Dermis blood vessel endothelial cell (primary cell): ENCODE measurements around the gene MCHR1. TPM values are rescaled to one million over a fixed set of nuclear protein-coding genes. Genes with fewer than 3 reads are reported as not detected.
A peak's percentile ranks its signal among the peaks of the same experiment; 100 is the strongest.
"Not testable (repeated sequence)": the region's sequence is repeated elsewhere in the genome, so short reads cannot be mapped to it uniquely, and the experiment has no call there.

Experiments
- DNase-seq: peaks from one replicate; pipeline ENCODE4 v3.0.0; 2010
- total RNA-seq: library from RNA; depleted of rRNA; stranded (reverse); fragments of >200 nt; gene quantifications from 2 replicates; pipeline ENCODE4 v1.2.3, GENCODE V29; 2014

Gene MCHR1, protein sequence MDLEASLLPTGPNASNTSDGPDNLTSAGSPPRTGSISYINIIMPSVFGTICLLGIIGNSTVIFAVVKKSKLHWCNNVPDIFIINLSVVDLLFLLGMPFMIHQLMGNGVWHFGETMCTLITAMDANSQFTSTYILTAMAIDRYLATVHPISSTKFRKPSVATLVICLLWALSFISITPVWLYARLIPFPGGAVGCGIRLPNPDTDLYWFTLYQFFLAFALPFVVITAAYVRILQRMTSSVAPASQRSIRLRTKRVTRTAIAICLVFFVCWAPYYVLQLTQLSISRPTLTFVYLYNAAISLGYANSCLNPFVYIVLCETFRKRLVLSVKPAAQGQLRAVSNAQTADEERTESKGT
- total RNA-seq, result 0.09 TPM in 1 of 2 replicates, not detected in the other

DNA sequence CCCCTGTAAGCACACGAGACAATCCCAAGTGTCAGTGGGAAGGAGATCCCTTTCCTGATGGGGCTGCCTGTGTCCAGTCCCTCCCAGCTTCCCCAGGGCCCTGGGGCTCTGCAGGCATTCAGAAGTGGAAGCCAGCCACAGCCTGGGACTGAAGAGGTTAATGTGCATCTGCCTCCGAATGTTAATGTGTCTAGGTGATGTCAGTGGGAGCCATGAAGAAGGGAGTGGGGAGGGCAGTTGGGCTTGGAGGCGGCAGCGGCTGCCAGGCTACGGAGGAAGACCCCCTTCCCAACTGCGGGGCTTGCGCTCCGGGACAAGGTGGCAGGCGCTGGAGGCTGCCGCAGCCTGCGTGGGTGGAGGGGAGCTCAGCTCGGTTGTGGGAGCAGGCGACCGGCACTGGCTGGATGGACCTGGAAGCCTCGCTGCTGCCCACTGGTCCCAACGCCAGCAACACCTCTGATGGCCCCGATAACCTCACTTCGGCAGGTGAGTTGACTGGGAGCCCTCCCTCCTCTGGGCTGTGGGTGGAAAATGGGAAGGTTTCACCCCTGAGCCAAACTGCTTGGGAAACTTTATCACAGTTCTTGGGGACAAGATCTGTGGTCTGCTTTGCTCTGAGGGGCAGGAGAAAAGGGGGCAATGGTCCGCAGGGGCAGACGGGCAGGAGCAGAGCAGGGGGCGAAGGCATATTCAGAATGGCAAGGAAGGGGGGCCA is at the start of gene MCHR1:
Gene MCHR1, plus strand, starts transcription at position 236 of the 715 bp plus-strand sequence. Its CDS starts 169 bp downstream, at position 405.
- DNase-seq, result no peak

DNA sequence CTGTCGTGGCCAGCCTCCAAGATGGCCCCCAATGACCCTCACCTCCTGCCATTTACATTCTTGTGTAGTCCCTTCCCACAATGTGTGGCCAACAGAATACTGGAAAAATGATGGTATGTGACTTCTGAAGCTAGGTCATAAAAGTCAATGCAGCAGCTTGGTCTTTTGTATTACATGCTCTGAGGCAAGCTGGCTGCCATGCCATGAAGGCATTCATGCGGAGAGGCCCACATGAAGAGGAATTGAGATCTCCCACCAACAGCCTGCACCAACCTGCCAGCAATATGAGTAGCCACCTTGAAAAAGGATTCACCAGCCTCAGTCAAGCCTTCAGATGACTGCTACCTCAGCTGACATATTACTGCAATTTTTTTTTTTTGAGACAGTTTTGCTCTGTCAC is 47.4 kb upstream of the MCHR1 start:
- DNase-seq, result no peak

DNA sequence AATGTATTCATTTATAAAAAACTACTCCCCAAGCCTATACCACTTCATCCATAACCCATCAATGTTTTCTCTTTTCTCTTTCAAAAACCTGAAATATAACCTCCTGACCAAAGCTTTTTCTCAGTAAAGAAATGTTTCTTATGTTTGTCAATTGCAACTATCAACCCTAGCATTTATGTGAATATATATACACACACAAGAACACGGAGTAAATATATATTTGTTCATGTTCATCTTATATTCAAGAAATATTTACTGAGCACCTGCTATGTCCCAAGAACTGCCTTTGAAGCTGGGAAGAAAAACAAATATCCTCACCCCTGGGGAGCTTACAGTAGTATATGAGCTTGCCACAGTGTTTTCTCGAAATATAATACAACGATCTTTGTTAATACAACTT is 46.2 kb upstream of the MCHR1 start:
- DNase-seq, result no peak

DNA sequence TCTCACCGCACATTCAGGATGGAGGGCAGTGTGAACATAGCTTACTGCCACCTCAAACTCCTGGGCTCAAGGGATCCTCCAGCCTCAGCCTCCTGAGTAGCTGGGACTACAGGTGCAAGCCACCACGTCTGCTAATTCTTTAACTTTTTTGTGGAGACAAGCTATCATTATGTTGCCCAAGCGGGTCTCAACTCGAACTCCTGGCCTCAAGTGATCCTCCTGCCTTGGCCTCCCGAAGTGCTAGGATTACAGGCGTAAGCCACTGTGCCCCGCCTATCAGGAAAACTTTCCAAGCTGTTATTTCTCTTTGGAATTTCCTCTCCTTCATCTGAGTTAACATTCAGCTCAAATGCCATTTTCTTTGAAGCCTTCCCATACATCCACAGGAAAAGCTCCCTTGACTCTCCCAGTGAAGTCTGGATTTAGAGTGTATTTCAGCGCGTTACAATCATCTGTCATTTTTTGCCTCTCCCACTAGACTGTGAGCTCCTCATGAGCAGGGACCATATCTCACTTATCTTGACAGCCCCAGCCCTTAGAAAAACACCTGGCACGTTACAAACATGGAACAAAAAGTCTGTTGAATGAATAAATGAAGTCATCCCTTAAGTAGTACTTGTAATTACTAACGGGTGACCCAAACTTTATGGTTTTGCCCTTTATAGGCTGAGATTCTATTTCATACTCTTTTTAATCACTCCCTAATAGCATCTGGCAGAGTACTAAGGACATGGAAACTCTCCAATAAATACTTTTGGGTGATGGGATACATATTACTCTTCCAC is 45.0 kb upstream of the MCHR1 start:
- DNase-seq, result no peak

DNA sequence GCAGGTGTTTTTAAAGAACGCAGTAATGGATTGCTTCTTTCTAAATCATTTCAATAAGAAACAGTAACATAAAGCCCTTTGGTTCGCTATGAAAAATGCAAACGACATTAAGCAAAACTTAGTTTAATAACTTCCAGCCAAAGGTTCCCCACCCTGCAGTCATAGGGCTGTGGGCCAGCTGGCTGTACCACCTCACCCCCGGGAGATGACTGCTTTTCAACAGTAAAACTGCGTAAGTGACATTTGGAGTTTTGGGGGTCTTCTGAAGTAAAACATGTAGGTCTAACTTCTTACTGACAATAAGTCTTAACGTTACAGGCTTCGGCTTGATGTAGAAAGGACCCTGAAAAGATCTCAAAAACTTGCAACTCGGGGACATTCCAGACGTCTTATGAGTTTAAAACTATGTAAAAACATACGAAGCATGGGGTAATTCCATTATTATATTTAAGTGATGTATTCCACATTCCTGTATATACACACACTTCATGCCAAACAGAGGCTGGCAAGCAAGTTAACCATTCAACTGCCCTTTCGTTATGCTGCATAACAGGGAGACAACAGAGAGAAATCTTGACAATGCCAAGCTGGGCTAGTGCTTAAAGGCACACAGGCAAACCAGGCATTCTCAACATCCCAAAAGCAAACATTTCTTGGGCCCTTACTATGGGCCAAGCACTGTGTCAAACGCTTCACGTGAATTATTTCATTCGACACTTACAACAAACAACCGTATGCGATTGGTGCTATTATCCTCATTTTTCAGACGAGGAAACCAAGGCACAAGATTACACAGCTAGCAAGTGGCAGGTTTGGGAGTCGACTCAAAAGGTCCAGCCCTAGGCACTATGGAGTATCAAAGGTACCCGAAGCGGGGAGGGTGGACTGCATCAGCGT is 44.0 kb upstream of the MCHR1 start:
- no peak for DNase-seq

DNA sequence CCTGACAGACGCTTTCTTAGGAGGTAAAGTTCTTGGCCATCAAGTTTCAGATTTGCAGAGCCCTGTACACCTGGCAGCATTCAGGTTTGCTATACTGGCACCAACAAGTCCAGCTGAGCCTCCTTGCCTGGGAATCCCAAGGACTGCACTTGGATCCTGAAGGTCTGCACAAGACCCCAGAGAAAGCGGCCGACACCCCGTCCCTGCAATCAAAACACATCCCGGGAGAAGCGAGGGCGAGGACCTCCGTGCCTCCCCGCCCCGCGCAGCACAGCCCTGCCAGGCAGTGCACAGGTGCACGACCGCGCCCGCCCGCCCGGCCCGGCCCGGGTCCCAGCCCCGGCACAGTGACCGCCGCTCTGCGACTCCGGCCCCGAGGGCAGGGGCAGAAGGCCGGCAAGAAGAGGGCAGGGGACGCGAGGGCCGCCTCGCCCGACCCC is 43.3 kb upstream of the MCHR1 start:
- DNase-seq, result peak; percentile 21

DNA sequence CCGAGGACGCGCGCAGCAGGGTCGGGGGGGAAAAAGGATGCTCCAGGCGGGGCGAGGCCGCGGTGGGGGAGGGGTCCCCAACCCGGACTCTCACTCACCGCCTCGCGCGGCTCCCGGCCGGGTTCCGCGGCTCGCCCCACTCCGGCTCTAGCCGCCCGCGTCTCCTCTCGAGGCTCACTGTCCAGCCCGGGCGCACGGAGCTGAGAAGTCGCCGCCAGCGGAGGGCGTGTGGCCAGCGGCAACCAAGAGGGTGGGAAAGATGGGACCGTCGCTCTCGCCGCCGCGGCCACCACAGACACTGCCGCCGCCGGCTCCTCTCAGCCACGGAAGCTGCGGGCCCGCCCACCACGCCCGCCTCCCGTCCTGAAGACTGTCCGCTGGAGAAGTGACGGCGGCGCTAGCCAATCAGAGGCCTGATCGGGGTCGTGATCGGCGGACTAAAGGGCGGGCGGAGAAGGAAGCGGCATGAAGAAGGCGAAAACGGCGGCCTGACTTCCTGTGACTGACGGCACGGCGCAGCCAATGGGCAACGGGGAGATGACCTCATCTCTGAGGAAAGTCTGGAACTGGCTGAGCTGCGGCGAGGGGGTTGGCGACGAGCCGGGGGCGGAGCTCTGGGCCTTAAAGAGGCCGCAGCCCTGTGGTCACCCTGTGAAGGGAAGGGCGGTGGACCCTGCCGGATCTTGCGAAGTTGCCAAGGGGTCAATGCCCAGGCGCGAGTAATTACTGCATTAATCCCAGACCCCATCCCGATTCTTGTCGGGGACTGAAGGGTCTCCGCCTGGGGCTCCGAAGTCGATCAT is 42.7 kb upstream of the MCHR1 start, which contains the start of gene MRTFA:
Gene MRTFA, minus strand, starts transcription at position 340 of the 803 bp plus-strand sequence.
- DNase-seq, result peak; percentile 100

DNA sequence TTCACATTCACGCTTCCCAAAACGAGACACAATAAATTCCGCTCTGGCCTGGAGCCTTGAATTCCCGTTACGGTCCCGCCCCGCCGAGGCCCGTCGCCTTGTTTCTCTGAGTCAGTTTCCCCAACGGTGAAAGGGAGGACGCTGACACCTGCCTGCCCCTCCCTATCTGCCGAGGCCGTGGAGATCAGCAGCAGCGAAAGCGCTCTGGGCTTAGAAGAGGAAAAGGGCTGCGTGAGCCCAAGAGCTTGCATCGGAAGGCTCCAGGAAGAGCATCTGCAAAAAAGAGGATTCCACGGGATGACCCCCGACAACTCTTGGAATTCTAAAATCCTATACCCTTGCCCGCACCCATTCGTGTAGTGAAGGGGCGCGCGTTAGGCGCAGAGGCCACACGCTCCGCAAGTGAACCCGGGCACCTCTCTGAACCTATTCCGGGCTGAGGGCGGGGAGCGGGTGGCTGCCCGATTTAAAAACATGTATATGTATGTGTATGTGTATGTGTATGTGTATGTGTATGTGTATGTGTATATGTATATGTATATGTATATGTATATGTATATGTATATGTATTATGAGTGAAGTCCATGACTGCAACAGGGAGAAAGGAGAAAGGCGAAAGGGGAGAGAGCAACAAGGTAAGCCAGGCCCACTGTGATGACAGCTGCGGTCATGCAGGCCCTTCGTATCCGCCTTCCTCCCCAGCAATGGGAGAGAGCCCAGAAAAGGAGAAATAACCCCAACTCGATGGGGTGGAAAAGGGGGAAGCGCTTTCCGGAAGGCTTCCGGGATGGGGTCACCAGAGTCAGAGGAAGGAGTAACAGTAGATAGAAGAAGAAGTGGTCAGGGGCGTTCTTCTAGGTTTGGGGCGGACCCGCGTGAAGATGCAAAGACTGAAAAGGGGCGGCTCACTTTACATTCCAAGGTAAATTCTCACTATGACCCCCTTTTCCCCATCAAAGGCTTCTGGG is 41.8 kb upstream of the MCHR1 start:
- peak; percentile 67 for DNase-seq

DNA sequence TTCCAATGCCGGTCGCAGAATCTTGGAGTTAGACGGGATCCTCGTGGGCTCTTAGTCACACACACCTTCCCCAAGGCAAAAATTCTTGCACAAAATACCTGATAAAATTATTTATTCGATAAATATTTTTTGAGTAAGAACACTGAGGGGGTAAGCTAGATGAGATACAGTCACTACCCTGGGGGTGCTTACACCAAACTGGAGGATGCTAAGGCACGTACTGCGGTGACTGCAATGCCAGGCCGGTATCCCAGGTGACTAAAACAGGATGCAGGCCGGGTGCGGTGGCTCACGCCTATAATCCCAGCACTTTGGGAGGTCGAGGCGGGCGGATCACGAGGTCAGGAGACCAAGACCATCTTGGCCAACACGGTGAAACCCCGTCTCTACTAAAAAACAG is 41.0 kb upstream of the MCHR1 start:
- no peak for DNase-seq

DNA sequence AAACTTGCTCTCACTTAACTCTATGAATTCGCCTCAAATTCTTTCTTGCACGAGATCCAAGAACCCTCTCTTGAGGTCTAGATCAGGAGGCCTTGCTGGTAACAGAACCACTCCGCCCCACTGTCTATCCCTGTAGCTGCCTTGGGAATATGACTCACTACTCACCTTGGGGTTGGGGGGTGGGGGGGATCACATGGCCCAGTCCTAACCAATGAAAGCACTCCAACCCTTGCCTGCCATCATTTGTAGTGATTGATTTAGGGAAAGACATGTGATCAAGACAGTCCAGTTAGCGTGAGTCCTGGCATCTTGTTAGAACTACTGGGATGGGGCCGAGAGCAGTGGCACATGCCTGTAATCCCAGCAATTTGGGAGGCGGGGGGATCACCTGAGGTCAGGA is 38.0 kb upstream of the MCHR1 start:
- DNase-seq, result no peak

DNA sequence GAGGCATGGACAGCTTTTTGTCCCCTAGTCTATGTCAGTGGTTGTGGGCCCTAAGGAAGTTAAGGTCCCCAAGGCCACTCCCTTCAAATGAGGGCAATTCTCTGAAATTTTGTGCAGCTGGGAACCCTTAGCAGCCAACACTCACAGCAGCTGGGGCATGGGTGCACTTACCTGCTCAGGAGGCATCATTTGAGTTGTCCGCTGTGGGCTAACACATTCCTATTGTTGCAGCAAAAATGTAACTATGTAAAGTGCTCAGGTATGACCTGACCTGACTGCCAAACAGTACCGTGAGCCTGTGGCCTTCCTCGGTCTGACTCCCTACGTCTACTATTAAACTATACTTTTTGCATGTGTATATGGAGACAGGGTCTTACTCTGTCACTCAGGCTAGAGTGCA is 37.0 kb upstream of the MCHR1 start:
- DNase-seq, result no peak

DNA sequence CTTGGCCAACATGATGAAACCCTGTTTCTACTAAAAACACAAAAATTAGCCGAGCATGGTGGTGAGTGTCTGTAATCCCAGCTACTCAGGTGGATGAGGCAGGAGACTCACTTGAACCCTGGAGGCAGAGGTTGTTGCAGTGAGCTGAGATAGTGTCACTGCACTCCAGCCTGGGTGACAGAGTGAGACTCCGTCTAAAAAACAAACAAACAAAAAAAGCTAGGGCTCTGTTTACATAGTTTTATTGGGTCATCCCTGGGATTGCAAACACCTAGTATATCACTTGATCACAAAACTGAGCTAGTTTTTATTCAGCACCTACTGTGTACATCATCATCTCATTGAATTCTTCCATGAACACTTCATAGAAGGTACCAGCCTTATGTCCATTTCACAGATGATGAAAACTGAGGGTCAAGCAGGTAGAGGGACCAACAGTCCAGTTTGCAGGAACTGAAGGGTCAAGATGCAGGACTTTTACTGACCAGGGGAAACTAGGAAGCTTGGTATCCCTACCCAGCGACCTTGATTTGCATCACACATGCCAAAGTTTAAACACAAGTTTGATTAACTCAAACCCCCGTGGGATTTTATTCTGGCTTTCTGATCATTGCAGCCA is 33.6 kb upstream of the MCHR1 start:
- DNase-seq, result no peak

DNA sequence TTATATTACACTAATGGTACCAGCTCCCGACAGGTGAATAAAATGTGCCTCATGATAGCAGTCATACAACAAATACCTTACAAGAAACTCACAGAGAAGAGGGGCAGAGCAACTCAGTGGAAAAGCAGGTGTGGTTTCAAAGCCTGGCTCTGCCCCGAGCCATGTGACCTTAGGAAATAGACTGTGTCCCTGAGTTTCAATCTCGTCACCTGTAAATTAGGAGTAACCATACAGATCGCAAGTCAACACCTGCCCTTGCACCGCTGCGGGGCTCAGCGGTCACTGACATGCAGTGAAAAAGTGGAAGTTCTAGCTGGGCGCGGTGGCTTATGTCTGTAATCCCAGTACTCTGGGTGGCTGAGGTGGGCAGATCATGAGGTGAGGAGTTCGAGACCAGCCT is 30.9 kb upstream of the MCHR1 start:
- DNase-seq, result no peak

DNA sequence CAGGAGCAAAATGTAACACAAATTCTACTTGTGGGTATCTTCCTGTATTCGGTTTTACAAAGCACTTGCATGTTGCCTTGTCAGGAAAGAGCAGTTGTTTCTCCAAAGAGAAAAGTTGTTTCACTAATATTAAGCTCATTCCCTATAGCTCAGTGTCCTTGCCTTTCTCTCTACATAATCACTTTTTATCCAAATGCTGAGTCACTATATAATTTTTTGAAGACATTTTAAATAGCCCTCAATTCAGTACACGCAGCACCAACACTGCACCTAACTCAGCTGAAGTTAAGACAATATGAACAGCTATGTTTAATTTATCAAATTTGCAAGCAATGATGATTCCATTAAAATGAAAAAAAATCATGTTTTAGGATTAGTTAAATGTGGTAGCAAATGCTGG is 28.2 kb upstream of the MCHR1 start:
- DNase-seq, result no peak

DNA sequence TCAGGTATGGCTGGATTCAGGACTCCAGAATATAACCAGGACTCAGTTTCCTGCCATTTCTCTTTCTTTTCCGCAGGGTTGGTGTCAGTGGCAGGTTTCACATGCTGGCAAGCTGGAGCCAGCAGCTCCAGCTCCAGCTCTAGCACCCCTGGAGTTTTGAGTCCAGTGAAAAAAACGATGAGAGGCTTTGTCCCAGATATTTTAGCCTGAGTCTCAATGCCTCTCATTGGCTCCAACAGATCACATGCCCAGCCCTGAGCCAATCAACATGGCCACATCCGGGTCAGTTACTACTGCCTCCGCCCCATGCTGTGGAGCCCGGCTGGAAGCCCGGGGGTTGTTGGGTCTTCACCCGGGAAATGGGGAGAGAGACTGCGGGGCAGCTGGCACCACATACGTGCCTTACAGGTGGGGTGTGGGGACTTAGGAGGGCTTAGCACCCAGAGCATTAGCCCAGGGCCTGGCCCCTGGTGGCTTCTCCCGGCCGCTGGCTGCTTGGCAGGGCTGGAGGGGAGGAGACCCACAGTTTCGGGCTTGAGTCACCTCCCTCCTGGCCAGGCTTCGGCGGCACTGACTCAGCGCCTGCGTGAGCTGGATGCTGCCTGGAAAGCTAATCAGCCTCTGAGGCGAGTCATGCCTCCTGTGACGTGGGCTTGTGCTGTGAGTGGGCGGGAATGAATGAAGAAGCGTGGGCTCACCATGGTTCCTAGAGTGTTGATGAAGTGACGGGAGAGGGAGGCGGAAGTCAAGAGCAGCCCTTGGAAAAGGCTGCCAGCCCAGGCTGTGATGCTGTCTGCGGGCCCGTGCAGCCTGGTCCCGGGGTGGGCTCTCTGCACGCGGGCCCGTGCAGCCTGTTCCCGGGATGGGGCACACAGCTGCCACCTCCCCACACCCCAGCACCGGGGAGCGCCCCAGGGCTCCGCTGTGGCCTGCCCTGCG is 27.5 kb upstream of the MCHR1 start:
- peak; percentile 99 for DNase-seq

DNA sequence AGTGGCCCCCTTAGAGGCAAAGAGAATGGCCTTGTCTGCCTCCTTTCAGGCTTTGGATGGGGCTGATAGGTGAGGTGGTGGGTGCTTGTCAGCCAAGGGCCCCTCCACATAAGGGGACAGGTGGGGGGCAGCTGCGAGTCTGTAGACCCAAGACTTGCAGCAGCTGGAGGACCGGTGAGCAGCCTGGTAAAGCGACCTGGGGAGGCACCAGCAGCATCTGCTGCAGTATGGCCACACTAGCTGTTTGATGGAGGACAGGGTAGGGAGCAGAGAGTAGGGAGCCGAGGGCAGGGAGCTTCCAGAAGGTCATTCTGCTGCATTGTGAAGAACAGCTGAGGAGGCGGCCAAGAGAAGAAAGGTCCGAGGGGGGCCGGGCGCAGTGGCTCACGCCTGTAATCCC is 25.9 kb upstream of the MCHR1 start:
- no peak for DNase-seq

DNA sequence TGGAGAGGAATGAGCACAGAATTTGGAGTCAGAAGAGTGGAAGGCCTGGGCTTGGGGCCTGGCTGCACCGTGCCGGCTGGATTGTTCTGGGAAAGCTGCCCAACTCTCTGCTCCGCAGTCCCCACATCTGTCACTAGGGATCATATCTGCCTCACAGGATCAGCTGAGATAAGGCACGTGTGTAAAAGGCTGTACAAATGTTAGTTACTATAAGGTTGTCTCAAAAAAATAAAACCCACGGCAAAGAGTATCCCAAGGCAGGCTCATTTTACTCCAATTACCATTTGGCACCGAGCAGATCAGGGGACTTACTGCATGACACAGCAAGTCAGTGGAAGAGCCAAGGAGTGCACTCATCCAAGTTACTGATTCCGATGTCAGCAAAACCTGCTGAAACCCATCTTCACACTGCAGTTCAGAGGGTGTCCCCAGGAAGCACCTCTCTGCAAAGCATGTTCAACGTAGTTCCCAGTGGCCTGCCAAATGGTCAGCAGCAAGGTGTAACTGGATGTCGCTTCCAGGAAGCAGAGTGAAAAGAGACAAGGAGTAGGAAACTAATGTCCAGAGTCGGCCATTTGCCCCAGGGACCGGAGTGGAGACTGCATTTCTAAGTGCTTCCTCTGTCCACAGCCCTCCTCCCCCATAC is 24.6 kb upstream of the MCHR1 start:
- DNase-seq, result peak; percentile 61

DNA sequence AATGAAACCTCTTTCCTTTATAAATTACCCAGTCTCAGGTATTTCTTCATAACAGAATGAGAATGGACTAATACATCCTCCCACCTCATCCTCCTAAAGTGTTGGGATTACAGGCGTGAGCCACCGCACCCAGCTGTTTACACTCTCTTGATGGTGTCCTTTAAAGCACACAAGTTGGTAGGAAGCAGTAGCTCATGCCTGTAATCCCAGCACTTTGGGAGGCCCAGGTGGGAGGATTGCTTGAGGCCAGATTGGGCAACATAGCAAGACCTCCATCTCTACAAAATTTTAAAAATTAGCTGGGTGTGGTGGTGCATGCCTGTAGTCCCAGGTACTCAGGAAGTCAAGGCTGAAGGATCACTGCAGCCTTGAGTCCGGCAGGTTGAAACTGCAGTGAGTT is 23.3 kb upstream of the MCHR1 start:
- DNase-seq, result not testable (repeated sequence)
